B cell (primary cell): Measurements from ENCODE around the gene MOGAT3.

ENCODE experiments used
- EZH2 ChIP-seq: IDR thresholded peaks from 2 replicates; pipeline ENCODE4 v1.6.1; 2012; ENCODE audit warnings: borderline replicate concordance, low read depth, mild to moderate bottlenecking, moderate library complexity, low read length; ENCODE audit not compliant: insufficient read depth, poor library complexity, severe bottlenecking
- TF ChIP-seq, protein P1 (sequence below): fragments of 200-600 bp; IDR thresholded peaks from one replicate; pipeline ENCODE4 v1.8.0; 2022; ENCODE audit warnings: antibody characterized with exemption, mild to moderate bottlenecking

DNA sequence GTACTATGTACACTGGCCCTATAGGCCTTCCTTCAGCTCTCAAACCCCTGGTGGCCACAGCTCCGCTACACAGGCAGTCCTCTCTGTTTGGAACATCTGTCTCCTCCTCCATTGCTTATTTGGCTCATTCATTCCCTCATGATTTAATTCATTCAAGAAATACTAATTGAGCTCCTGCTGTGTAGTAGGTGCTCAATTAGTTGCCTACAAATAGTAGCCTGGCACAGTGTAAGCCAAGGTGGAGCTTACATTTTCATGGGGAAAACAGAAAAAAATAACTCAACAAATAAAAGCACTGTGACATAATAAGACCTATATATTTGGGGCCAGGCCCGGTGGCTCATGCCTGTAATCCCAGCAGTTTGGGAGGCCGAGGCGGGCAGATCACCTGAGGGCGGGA, 47.4 kb upstream of the MOGAT3 start:
- TF ChIP-seq, protein P1, sequence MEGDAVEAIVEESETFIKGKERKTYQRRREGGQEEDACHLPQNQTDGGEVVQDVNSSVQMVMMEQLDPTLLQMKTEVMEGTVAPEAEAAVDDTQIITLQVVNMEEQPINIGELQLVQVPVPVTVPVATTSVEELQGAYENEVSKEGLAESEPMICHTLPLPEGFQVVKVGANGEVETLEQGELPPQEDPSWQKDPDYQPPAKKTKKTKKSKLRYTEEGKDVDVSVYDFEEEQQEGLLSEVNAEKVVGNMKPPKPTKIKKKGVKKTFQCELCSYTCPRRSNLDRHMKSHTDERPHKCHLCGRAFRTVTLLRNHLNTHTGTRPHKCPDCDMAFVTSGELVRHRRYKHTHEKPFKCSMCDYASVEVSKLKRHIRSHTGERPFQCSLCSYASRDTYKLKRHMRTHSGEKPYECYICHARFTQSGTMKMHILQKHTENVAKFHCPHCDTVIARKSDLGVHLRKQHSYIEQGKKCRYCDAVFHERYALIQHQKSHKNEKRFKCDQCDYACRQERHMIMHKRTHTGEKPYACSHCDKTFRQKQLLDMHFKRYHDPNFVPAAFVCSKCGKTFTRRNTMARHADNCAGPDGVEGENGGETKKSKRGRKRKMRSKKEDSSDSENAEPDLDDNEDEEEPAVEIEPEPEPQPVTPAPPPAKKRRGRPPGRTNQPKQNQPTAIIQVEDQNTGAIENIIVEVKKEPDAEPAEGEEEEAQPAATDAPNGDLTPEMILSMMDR, result no peak
- TF ChIP-seq EZH2, result no peak
